K562 (cell line): ENCODE measurements around the gene CNGB1. TPM values are rescaled to one million over a fixed set of nuclear protein-coding genes. Genes with fewer than 3 reads are reported as not detected.
A peak's percentile ranks its signal among the peaks of the same experiment; 100 is the strongest.

ENCODE experiments used
- ATAC-seq: fragments of 200-7000 bp; cut with Tn5 transposase; 3 replicates; pipeline ENCODE4 v1.9.1; 2020; ENCODE audit warnings: moderate library complexity
- BruUV-seq: library from RNA; stranded (reverse); fragments of 400-500 nt; replicated peaks from 2 replicates; lab custom pipeline; 2021; lab: Mats Ljungman, UMichigan
- CTCF ChIA-PET: fragments of 300-600 bp; formaldehyde crosslinking; extraction: SDS; loops from one replicate; lab custom pipeline; 2021; ENCODE audit warnings: low intra/inter-chr PET ratio; lab: Yijun Ruan, JAX
- POLR2A ChIA-PET: fragments of 300-600, 350-650 bp; sonication (Branson Sonifier 250); formaldehyde crosslinking; extraction: SDS; loops from one replicate; lab custom pipeline; 2021; ENCODE audit warnings: antibody characterized with exemption, inconsistent platforms; lab: Yijun Ruan, JAX
- DNase-seq, 4 experiments: peaks; one replicate each; pipeline versions ENCODE4 v3.0.0 to v3.0.0-alpha.2; 2011 to 2018; ENCODE audit warnings: low spot score in 3 of 4, mixed read lengths in 3 of 4; ENCODE audit errors: extremely low read depth in 1 of 4
- FAIRE-seq: peaks from 2 replicates; lab custom pipeline; 2011; peaks lifted over from hg19 to GRCh38; lab: Jason Lieb, UNC
- H2AFZ ChIP-seq: 2 replicates; pipeline ENCODE4 v1.6.0; 2011; ENCODE audit warnings: low read depth, low read length, control low read depth, inconsistent platforms
- H3K27ac ChIP-seq: fragments of 200-600 bp; 3 replicates; pipeline ENCODE4 v1.8.0; 2011; ENCODE audit warnings: low read depth, mild to moderate bottlenecking, control low read depth, inconsistent platforms, low read length, moderate library complexity, mixed read lengths; ENCODE audit errors: extremely low read depth
- H3K27me3 ChIP-seq, 2 experiments: fragments of 300-600 bp in 1 of 2; 2 replicates in 1 of 2; 3 replicates in 1 of 2; pipeline versions ENCODE4 v1.6.0 to v1.8.0; 2011; ENCODE audit warnings: inconsistent platforms in 2 of 2, low read length in 2 of 2, mild to moderate bottlenecking in 1 of 2, mixed read lengths in 1 of 2, moderate library complexity in 1 of 2; ENCODE audit not compliant: control insufficient read depth in 2 of 2, insufficient read depth in 2 of 2
- H3K36me3 ChIP-seq: fragments of 300-600 bp; 3 replicates; pipeline ENCODE4 v1.8.0; 2011; ENCODE audit warnings: mild to moderate bottlenecking, low read length, inconsistent platforms; ENCODE audit not compliant: control insufficient read depth, insufficient read depth
- H3K4me1 ChIP-seq, 2 experiments: fragments of 200-600 bp in 1 of 2; replicated peaks in 1 of 2; 2 replicates in 1 of 2; 3 replicates in 1 of 2; pipeline versions ENCODE4 v1.5.1 to v1.8.0; 2011; ENCODE audit warnings: inconsistent platforms in 2 of 2, low read length in 2 of 2, mild to moderate bottlenecking in 1 of 2, mixed read lengths in 1 of 2, moderate library complexity in 1 of 2; ENCODE audit not compliant: control insufficient read depth in 2 of 2, insufficient read depth in 2 of 2
- H3K4me2 ChIP-seq: 2 replicates; pipeline ENCODE4 v1.6.1; 2011; ENCODE audit warnings: low read length, control low read depth, inconsistent platforms, mixed read lengths; ENCODE audit not compliant: insufficient read depth
- H3K4me3 ChIP-seq: fragments of 200-600 bp; sonication (generic), shearing (Covaris generic); 2 replicates; pipeline ENCODE4 v1.5.1; 2016; ENCODE audit warnings: control low read depth, inconsistent platforms
- H3K79me2 ChIP-seq: fragments of 200-600 bp; 3 replicates; pipeline ENCODE4 v1.8.0; 2011; ENCODE audit warnings: low read length, inconsistent platforms; ENCODE audit not compliant: control insufficient read depth, insufficient read depth
- H3K9ac ChIP-seq, 2 experiments: 2 replicates each; pipeline versions ENCODE4 v1.6.0 to v1.6.1; 2011; ENCODE audit warnings: low read depth in 2 of 2, low read length in 2 of 2, control low read depth in 1 of 2, inconsistent platforms in 1 of 2, mild to moderate bottlenecking in 1 of 2, mixed read lengths in 1 of 2; ENCODE audit not compliant: insufficient read depth in 1 of 2
- H3K9me1 ChIP-seq: one replicate; pipeline ENCODE4 v1.6.0; 2011; ENCODE audit warnings: inconsistent platforms, mild to moderate bottlenecking, low read length, moderate library complexity; ENCODE audit not compliant: control insufficient read depth, insufficient read depth
- H3K9me3 ChIP-seq: replicated peaks from 2 replicates; pipeline ENCODE4 v1.5.1; 2011; ENCODE audit warnings: low read depth, low read length, inconsistent platforms; ENCODE audit not compliant: control insufficient read depth, insufficient read depth
- H4K20me1 ChIP-seq: replicated peaks from 2 replicates; pipeline ENCODE4 v1.6.1; 2011; ENCODE audit warnings: low read length, inconsistent platforms, mixed read lengths; ENCODE audit not compliant: control insufficient read depth, insufficient read depth
- HSF4 ChIP-seq: fragments of 250-450 bp; sonication (Bioruptor Pico); IDR thresholded peaks from 2 replicates; pipeline ENCODE4 v2.1.2; 2022; ENCODE audit warnings: mild to moderate bottlenecking, moderate library complexity, borderline replicate concordance
- NFRKB ChIP-seq: fragments of 450-650 bp; IDR thresholded peaks from 2 replicates; pipeline ENCODE4 v1.6.1; 2016; ENCODE audit warnings: low read depth
- NRF1 ChIP-seq, 2 experiments: fragments of 450-650 bp; IDR thresholded peaks in 1 of 2; conservative IDR thresholded peaks in 1 of 2; 2 replicates each; pipeline ENCODE4 v1.6.1; 2014; ENCODE audit warnings: mild to moderate bottlenecking in 2 of 2
- PCBP1 ChIP-seq: fragments of 200-400 bp; formaldehyde crosslinking; IDR thresholded peaks from 2 replicates; pipeline ENCODE4 v1.6.1; 2018; ENCODE audit warnings: mild to moderate bottlenecking, low read depth, low read length; ENCODE audit not compliant: poor library complexity, severe bottlenecking
- PURB ChIP-seq: sonication (generic); formaldehyde crosslinking; IDR thresholded peaks from 2 replicates; pipeline ENCODE4 v1.9.0; 2021; ENCODE audit warnings: low read depth, mild to moderate bottlenecking, missing genetic modification reagents
- RCOR1 ChIP-seq, 2 experiments: IDR thresholded peaks; 2 replicates each; pipeline ENCODE4 v1.6.1; 2012; ENCODE audit warnings: low read depth in 2 of 2, low read length in 2 of 2, borderline replicate concordance in 1 of 2, improper control_type of control experiment in 1 of 2
- ZNF3 ChIP-seq: fragments of 250-450 bp; sonication (Bioruptor Pico); IDR thresholded peaks from 2 replicates; pipeline ENCODE4 v1.5.0; 2021; ENCODE audit warnings: mild to moderate bottlenecking, moderate library complexity
- ZNF316 ChIP-seq: fragments of 450-650 bp; IDR thresholded peaks from 2 replicates; pipeline ENCODE4 v1.6.1; 2016
- ZZZ3 ChIP-seq: fragments of 450-650 bp; IDR thresholded peaks from 2 replicates; pipeline ENCODE4 v1.6.1; 2016; ENCODE audit warnings: antibody characterized with exemption, mild to moderate bottlenecking, moderate library complexity
- WGBS: fragments of 100-300 bp; shearing (Covaris generic); methylation state at CpG from one replicate; pipeline ENCODE4 v1.1.6; 2016; ENCODE audit warnings: low coverage, mixed read lengths; ENCODE audit not compliant: insufficient coverage; ENCODE audit errors: missing lambda C conversion rate; 5-methylcytosine and 5-hydroxymethylcytosine counted together
- in situ Hi-C: fragments of 300-500 bp; cut with MboI; formaldehyde crosslinking; loops from 4 replicates; pipeline ENCODE4 v1.15.0; 2018; ENCODE audit warnings: inconsistent platforms, mixed read lengths
- intact Hi-C: fragments of 100-400 bp; cut with micrococcal nuclease; formaldehyde crosslinking; loops from 2 replicates; pipeline ENCODE4 v1.14.2; 2022
- polyA plus RNA-seq, 8 experiments: library from polyadenylated mRNA; depleted of rRNA in 4 of 8; stranded (reverse) in 5 of 8; unstranded in 3 of 8; fragments of >200 nt; fragmentation: Nextera tagmentation in 2 of 8; fragmentation: Illumina TruSeq in 1 of 8; extraction: Ambion mirVana in 2 of 8; extraction: Trizol in 1 of 8; gene quantifications; 2 replicates each; pipeline versions ENCODE4 v1.2.1 to v1.2.3, GENCODE V29; 2011 to 2014; ENCODE audit warnings: inconsistent platforms in 1 of 8, missing spikeins in 1 of 8
- total RNA-seq, 7 experiments: library from RNA; depleted of rRNA in 6 of 7; stranded (reverse); fragments of >200 nt in 6 of 7; fragmentation: Illumina TruSeq in 2 of 7; extraction: Trizol in 2 of 7; gene quantifications; 2 replicates each; pipeline versions ENCODE4 v1.2.1 to v1.2.3, GENCODE V29; 2011 to 2021; ENCODE audit warnings: low replicate concordance in 1 of 7
- TF ChIP-seq, protein P1 (sequence below), 2 experiments: IDR thresholded peaks; 2 replicates each; pipeline ENCODE4 v1.6.1; 2012; ENCODE audit warnings: improper control_type of control experiment in 2 of 2, low read depth in 2 of 2, low read length in 2 of 2, borderline replicate concordance in 1 of 2
- TF ChIP-seq, protein P2 (sequence below): sonication (generic); formaldehyde crosslinking; IDR thresholded peaks from 2 replicates; pipeline ENCODE4 v1.5.0; 2020; ENCODE audit warnings: missing genetic modification reagents
- TF ChIP-seq, protein P3 (sequence below): fragments of 250-450 bp; sonication (Bioruptor Pico); IDR thresholded peaks from 2 replicates; pipeline ENCODE4 v1.4.0; 2020; ENCODE audit warnings: mild to moderate bottlenecking, moderate library complexity, borderline replicate concordance
- TF ChIP-seq, protein P4 (sequence below): fragments of 450-650 bp; IDR thresholded peaks from 2 replicates; pipeline ENCODE4 v1.6.1; 2018; ENCODE audit warnings: mild to moderate bottlenecking, low read depth; ENCODE audit not compliant: partially characterized antibody

CNGB1 gene
- total and polyA plus RNA-seq, 9 of the 15 experiments (the other 6 are each of a cell fraction or from before 2014, with no cell fraction given) = not detected

DNA sequence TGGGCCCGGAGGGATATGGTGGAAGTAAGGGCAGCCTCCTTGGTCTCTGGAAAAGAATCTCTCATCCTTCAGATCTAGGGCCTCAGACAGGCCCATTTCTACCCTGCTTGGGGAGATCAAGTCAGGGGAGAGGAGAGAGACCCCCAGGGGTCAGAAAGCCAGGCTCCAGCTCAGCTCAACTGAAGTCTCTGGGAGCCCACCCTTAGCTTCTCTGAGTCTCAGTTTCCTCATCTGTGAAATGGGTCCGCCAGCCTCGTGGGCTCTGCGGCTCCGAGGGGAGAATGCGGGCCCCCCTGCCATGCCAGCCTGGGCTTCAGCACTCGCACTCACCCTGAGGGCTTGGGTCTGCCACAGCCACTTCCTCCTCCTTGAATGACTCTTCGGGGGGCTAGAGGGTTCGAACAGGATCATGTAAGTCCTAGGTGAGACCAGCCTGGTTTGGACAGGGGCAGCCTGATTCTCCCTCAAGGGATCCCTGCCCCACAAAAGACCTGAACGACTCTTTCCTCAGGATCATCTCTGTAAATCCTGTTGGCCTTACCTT, 6.7 kb downstream of the CNGB1 start (continued):
- TF ChIP-seq NFRKB (no peak), PURB (CRISPR knock-in tag) (no peak), RCOR1 (IDR thresholded peaks at IDR 0.05; ENCODE audit: borderline replicate concordance in 1 of 2, low read depth in 2 of 2, low read length in 2 of 2) (0 out of 4 replicates have a peak, but pooled peaks of 1 of the 2 experiments have one; percentile 13), HSF4 (CRISPR knock-in tag) (no peak), ZNF316 (no peak)
- TF ChIP-seq, protein P1, sequence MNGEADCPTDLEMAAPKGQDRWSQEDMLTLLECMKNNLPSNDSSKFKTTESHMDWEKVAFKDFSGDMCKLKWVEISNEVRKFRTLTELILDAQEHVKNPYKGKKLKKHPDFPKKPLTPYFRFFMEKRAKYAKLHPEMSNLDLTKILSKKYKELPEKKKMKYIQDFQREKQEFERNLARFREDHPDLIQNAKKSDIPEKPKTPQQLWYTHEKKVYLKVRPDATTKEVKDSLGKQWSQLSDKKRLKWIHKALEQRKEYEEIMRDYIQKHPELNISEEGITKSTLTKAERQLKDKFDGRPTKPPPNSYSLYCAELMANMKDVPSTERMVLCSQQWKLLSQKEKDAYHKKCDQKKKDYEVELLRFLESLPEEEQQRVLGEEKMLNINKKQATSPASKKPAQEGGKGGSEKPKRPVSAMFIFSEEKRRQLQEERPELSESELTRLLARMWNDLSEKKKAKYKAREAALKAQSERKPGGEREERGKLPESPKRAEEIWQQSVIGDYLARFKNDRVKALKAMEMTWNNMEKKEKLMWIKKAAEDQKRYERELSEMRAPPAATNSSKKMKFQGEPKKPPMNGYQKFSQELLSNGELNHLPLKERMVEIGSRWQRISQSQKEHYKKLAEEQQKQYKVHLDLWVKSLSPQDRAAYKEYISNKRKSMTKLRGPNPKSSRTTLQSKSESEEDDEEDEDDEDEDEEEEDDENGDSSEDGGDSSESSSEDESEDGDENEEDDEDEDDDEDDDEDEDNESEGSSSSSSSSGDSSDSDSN (IDR thresholded peaks at IDR 0.05; ENCODE audit: borderline replicate concordance in 1 of 2, low read depth in 2 of 2, low read length in 2 of 2) = no peak

DNA sequence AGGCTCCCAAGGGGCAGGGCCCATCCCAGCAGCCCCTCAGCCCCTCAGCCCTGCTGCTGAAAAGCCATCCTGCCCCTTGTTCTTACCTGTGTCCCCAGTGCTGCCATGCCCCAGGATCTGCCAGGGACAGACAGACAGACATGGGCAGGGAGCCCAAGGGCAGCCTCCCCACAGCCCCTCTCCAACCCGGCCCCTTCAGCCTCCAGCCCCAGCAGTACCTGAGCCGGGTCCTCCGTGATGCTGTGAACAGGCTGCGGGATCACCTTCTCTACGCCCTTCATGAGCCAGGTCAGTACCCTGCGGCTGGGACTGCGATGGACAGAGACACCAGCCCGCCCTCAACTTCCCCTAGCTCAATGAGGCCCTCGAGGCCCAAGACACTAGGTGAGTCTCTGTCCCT, 8.2 kb downstream of the CNGB1 start:
- Histone ChIP-seq H3K4me3 (no peak overlapping the region), H4K20me1 (no peaks in the 10 kb centered on the region), H3K4me1 (peaks cover 0 to 17% of the 10 kb centered on the region in 2 experiments; a peak in 3 of 5 replicates), H3K9me3 (no peaks in the 10 kb centered on the region; the same call in 1 of the 2 replicates), H3K79me2 (no peaks in the 10 kb centered on the region), H3K36me3 (no peaks in the 10 kb centered on the region), H3K27me3 (no peaks in the 10 kb centered on the region; a peak in 1 of 5 replicates), H3K9me1 (no peaks in the 10 kb centered on the region), H3K4me2 (no peak overlapping the region), H3K9ac (0 out of 4 replicates have a peak overlapping the region, but pooled peaks of 1 of the 2 experiments have one; percentile 33), H2AFZ (no peak overlapping the region), H3K27ac (no peak overlapping the region)
- BruUV-seq = no TSS peak
- ChIA-PET POLR2A (interaction anchor here (1.0 kb wide), 1 partner anchor 15 kb away, joined by 3 read pairs; no protein-coding TSS in a partner anchor), CTCF (no interaction called here)
- intact Hi-C loops (no loop called here), in situ Hi-C loops (no loop called here)
- DNase-seq = no peak
- 17% methylated on average over 9 of the region's 9 CpGs for whole genome bisulfite sequencing
- no peak for FAIRE-seq
- ATAC-seq = no peak
- TF ChIP-seq PCBP1 (no peak), NRF1 (conservative IDR thresholded peaks at IDR 0.05 in 1 of 2, IDR thresholded peaks at IDR 0.05 in 1 of 2) (no peak), ZZZ3 (no peak), ZNF3 (CRISPR knock-in tag) (no peak)
- TF ChIP-seq, protein P2, sequence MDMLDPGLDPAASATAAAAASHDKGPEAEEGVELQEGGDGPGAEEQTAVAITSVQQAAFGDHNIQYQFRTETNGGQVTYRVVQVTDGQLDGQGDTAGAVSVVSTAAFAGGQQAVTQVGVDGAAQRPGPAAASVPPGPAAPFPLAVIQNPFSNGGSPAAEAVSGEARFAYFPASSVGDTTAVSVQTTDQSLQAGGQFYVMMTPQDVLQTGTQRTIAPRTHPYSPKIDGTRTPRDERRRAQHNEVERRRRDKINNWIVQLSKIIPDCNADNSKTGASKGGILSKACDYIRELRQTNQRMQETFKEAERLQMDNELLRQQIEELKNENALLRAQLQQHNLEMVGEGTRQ = no peak
- TF ChIP-seq, protein P3, sequence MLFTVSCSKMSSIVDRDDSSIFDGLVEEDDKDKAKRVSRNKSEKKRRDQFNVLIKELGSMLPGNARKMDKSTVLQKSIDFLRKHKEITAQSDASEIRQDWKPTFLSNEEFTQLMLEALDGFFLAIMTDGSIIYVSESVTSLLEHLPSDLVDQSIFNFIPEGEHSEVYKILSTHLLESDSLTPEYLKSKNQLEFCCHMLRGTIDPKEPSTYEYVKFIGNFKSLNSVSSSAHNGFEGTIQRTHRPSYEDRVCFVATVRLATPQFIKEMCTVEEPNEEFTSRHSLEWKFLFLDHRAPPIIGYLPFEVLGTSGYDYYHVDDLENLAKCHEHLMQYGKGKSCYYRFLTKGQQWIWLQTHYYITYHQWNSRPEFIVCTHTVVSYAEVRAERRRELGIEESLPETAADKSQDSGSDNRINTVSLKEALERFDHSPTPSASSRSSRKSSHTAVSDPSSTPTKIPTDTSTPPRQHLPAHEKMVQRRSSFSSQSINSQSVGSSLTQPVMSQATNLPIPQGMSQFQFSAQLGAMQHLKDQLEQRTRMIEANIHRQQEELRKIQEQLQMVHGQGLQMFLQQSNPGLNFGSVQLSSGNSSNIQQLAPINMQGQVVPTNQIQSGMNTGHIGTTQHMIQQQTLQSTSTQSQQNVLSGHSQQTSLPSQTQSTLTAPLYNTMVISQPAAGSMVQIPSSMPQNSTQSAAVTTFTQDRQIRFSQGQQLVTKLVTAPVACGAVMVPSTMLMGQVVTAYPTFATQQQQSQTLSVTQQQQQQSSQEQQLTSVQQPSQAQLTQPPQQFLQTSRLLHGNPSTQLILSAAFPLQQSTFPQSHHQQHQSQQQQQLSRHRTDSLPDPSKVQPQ (CRISPR knock-in tag) = no peak
- TF ChIP-seq, protein P4, sequence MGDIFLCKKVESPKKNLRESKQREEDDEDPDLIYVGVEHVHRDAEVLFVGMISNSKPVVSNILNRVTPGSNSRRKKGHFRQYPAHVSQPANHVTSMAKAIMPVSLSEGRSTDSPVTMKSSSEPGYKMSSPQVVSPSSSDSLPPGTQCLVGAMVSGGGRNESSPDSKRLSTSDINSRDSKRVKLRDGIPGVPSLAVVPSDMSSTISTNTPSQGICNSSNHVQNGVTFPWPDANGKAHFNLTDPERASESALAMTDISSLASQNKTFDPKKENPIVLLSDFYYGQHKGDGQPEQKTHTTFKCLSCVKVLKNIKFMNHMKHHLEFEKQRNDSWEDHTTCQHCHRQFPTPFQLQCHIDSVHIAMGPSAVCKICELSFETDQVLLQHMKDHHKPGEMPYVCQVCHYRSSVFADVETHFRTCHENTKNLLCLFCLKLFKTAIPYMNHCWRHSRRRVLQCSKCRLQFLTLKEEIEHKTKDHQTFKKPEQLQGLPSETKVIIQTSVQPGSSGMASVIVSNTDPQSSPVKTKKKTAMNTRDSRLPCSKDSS = no peak
